GM21717 (cell line): Measurements from ENCODE around the gene DMPK.

Experiments used
- ATAC-seq: cut with Tn5 transposase; IDR thresholded peaks from one replicate; pipeline ENCODE4 v1.9.1; 2021; ENCODE audit warnings: mild to moderate bottlenecking, moderate library complexity; ENCODE audit not compliant: unreplicated experiment

DMPK gene

GRCh38 chr19:45770192-45771101 is 11.8 kb downstream of the DMPK start:
- peak; percentile 47 for ATAC-seq

- peak; percentile 12 for ATAC-seq
Measured at GRCh38 chr19:45769821-45770191, 12.5 kb downstream of the DMPK start.

GRCh38 chr19:45768984-45769782 is 13.1 kb downstream of the DMPK start, which contains the start of gene SIX5:
Gene SIX5 (minus strand): TSS chr19:45769252. CDS start chr19:45768844, 408 bp downstream.
- ATAC-seq, result peak; percentile 40

GRCh38 chr19:45768655-45768983 is 13.7 kb downstream of the DMPK start:
- ATAC-seq, result no peak

- ATAC-seq, result no peak
Measured at GRCh38 chr19:45767881-45768654, 14.2 kb downstream of the DMPK start.

GRCh38 chr19:45767410-45767880 is 14.8 kb downstream of the DMPK start:
- no peak for ATAC-seq

- ATAC-seq, result no peak
Measured at GRCh38 chr19:45766869-45767346, 15.4 kb downstream of the DMPK start.

- no peak for ATAC-seq
Measured at GRCh38 chr19:45766296-45766868, 15.9 kb downstream of the DMPK start.

- ATAC-seq, result no peak
Measured at GRCh38 chr19:45765702-45766295, 16.5 kb downstream of the DMPK start.

- no peak for ATAC-seq
Measured at GRCh38 chr19:45764945-45765701, 17.2 kb downstream of the DMPK start.

- ATAC-seq, result no peak
Measured at GRCh38 chr19:45764475-45764874, 17.8 kb downstream of the DMPK start.

GRCh38 chr19:45763691-45764294 is 18.5 kb downstream of the DMPK start:
- ATAC-seq, result no peak

GRCh38 chr19:45762870-45763631 is 19.2 kb downstream of the DMPK start:
- ATAC-seq, result no peak

GRCh38 chr19:45761714-45762113 is 20.6 kb downstream of the DMPK start:
- ATAC-seq, result no peak

GRCh38 chr19:45758921-45759320 is 23.4 kb downstream of the DMPK start:
- ATAC-seq, result no peak

GRCh38 chr19:45757695-45758094 is 24.6 kb downstream of the DMPK start:
- ATAC-seq, result no peak

GRCh38 chr19:45754323-45754722 is 28.0 kb downstream of the DMPK start:
- ATAC-seq, result no peak

GRCh38 chr19:45753548-45753947 is 28.7 kb downstream of the DMPK start:
- no peak for ATAC-seq
